Aorta (tissue), 5 donors: ENCODE results near the gene SGCA. TPM values are rescaled to one million over a fixed set of nuclear protein-coding genes. Genes with fewer than 3 reads are reported as not detected.

Experiments
- ATAC-seq: fragments of 200-7000 bp; cut with Tn5 transposase; one replicate; pipeline ENCODE4 v1.9.1; 2022; ENCODE audit warnings: moderate library complexity; ENCODE audit not compliant: low FRiP score
- DNase-seq, 2 donors: peaks; one replicate each; pipeline ENCODE4 v3.0.0-alpha.2; 2020
- H3K27ac ChIP-seq, 2 donors: one replicate each; pipeline ENCODE4 v1.5.1; 2013; ENCODE audit warnings: low read length in 2 of 2, mild to moderate bottlenecking in 2 of 2, moderate library complexity in 2 of 2, control low read depth in 1 of 2, inconsistent platforms in 1 of 2, low read depth in 1 of 2
- H3K27me3 ChIP-seq, 2 donors: one replicate each; pipeline ENCODE4 v1.6.1; 2013; ENCODE audit warnings: control low read depth in 1 of 2, low read length in 1 of 2, mild to moderate bottlenecking in 1 of 2, moderate library complexity in 1 of 2; ENCODE audit not compliant: insufficient read depth in 2 of 2, control insufficient read depth in 1 of 2
- H3K36me3 ChIP-seq, 2 donors: one replicate each; pipeline ENCODE4 v1.6.1; 2013; ENCODE audit warnings: control low read depth in 1 of 2, low read length in 1 of 2, mild to moderate bottlenecking in 1 of 2; ENCODE audit not compliant: insufficient read depth in 2 of 2, control insufficient read depth in 1 of 2
- H3K4me1 ChIP-seq, 2 donors: one replicate each; pipeline ENCODE4 v1.6.1; 2013; ENCODE audit warnings: low read length in 2 of 2, control low read depth in 1 of 2, mild to moderate bottlenecking in 1 of 2, moderate library complexity in 1 of 2; ENCODE audit not compliant: insufficient read depth in 2 of 2, control insufficient read depth in 1 of 2
- H3K4me3 ChIP-seq, 2 donors: one replicate each; pipeline ENCODE4 v1.5.1; 2013; ENCODE audit warnings: low read length in 2 of 2, control low read depth in 1 of 2, mild to moderate bottlenecking in 1 of 2
- H3K9me3 ChIP-seq: one replicate; pipeline ENCODE4 v1.6.1; 2013; ENCODE audit warnings: mild to moderate bottlenecking, low read length; ENCODE audit not compliant: control insufficient read depth
- WGBS, 2 donors: extraction: QIAGEN DNeasy Blood & Tissue Kit; methylation state at CpG; one replicate each; pipeline ENCODE4 v1.1.7; 2013; 5-methylcytosine and 5-hydroxymethylcytosine counted together
- intact Hi-C, 2 donors: fragments of 100-400 bp; cut with DNase I; formaldehyde crosslinking; loops; one replicate each; pipeline versions ENCODE4 v1.14.2 to v1.15.0; 2022
- polyA plus RNA-seq, 2 donors: library from polyadenylated mRNA; stranded (reverse); fragments of 200-250 nt; gene quantifications; one replicate each; pipeline ENCODE4 v1.2.3, GENCODE V29; 2013
- total RNA-seq, 2 donors: library from RNA; stranded (reverse); fragmentation: NEBNext Ultra II Directional; extraction: Animal tissue kit (Norgen Biotek cat#: 25700); gene quantifications; one replicate each; pipeline ENCODE4 v1.2.1, GENCODE V29; 2021
- donor health status: healthy with polysubstance abuse.
- donor health status: Bipolar disorder and iron deficiency.
- donor health status: DM: no; HTN: no; CAD: no.
- donor health status: DM: no; HTN: no; CAD: no.
- donor health status: DM: yes; HTN: yes; CAD: no.

The SGCA gene
- total and polyA plus RNA-seq, 4 donors = 86.4 to 198 (median 92.2) TPM

GRCh38 chr17:50196826-50197225, 31.0 kb downstream of the SGCA start:
- H3K9me3 ChIP-seq = no peaks in the 10 kb centered on the region
- no peaks in the 10 kb centered on the region for H3K4me1 ChIP-seq
- no peaks in the 10 kb centered on the region for H3K27me3 ChIP-seq
- intact Hi-C loops = loop anchor here in 1 of 2 donors (5.0 to 10.0 kb wide), 2 partner anchors 52 to 85 kb away; no protein-coding TSS in a partner anchor
- WGBS, 2 donors = 27 to 30% methylated on average over 6 of the region's 6 CpGs
- H3K27ac ChIP-seq = peak overlapping the region; percentile 38 to 54
- no peak overlapping the region for H3K4me3 ChIP-seq
- ATAC-seq (no peak), DNase-seq (peak; percentile 46 to 61)
- H3K36me3 ChIP-seq = peaks cover 10% of the 10 kb centered on the region in 2 donors

GRCh38 chr17:50198026-50198669, 32.3 kb downstream of the SGCA start:
- Histone ChIP-seq H3K9me3 (no peaks in the 10 kb centered on the region), H3K36me3 (peaks cover 7 to 10% of the 10 kb centered on the region in 2 donors), H3K4me1 (no peaks in the 10 kb centered on the region), H3K27ac (peak overlapping the region in 1 of 2 donors; percentile 14), H3K27me3 (no peaks in the 10 kb centered on the region), H3K4me3 (no peak overlapping the region)
- 6 to 8% methylated on average over 7 of the region's 7 CpGs for WGBS, 2 donors
- intact Hi-C loops = loop anchor here in 1 of 2 donors (1.0 to 10.0 kb wide), 3 partner anchors 29 to 86 kb away; no protein-coding TSS in a partner anchor
- DNase-seq (peak; percentile 68 to 80), ATAC-seq (no peak)

- DNase-seq (peak; percentile 54 to 76), ATAC-seq (no peak)
- Histone ChIP-seq H3K27ac (peak overlapping the region in 1 of 2 donors; percentile 85), H3K9me3 (no peaks in the 10 kb centered on the region), H3K36me3 (peaks cover 7 to 10% of the 10 kb centered on the region in 2 donors), H3K4me3 (peak overlapping the region; percentile 34 to 65), H3K4me1 (no peaks in the 10 kb centered on the region), H3K27me3 (no peaks in the 10 kb centered on the region)
- intact Hi-C loops = loop anchor here in 1 of 2 donors (5.0 to 10.0 kb wide), 2 partner anchors 55 to 87 kb away; no protein-coding TSS in a partner anchor
- 6 to 7% methylated on average over 28 to 41 of the region's 41 CpGs for WGBS, 2 donors
Measured at GRCh38 chr17:50199211-50199802, 33.5 kb downstream of the SGCA start.

- DNase-seq = peak; percentile 95 to 96
- ATAC-seq = peak; percentile 91
- intact Hi-C loops = loop anchor here (1.0 to 10.0 kb wide), 9 partner anchors 23 to 99 kb away; no protein-coding TSS in a partner anchor
- peak overlapping the region in 1 of 2 donors; percentile 85 for H3K27ac ChIP-seq
- H3K27me3 ChIP-seq = no peaks in the 10 kb centered on the region
- no peaks in the 10 kb centered on the region for H3K4me1 ChIP-seq
- H3K4me3 ChIP-seq = peak overlapping the region; percentile 56 to 65
- 0% methylated on average over 31 to 36 of the region's 36 CpGs for WGBS, 2 donors
- H3K36me3 ChIP-seq = peaks cover 7 to 10% of the 10 kb centered on the region in 2 donors
- H3K9me3 ChIP-seq = no peaks in the 10 kb centered on the region
Measured at GRCh38 chr17:50199803-50200456, 34.1 kb downstream of the SGCA start.

GRCh38 chr17:50200457-50201275, 34.9 kb downstream of the SGCA start:
- ATAC-seq = peak; percentile 91
- intact Hi-C loops = loop anchor here (1.0 to 2.0 kb wide), 7 partner anchors 22 to 98 kb away; no protein-coding TSS in a partner anchor
- DNase-seq = peak; percentile 94 to 98
- Histone ChIP-seq H3K27ac (peak overlapping the region; percentile 71 to 87), H3K4me1 (no peaks in the 10 kb centered on the region), H3K27me3 (no peaks in the 10 kb centered on the region), H3K9me3 (no peaks in the 10 kb centered on the region), H3K4me3 (peak overlapping the region; percentile 24 to 56), H3K36me3 (peaks cover 7 to 10% of the 10 kb centered on the region in 2 donors)
- 1% methylated on average over 55 of the region's 55 CpGs for WGBS, 2 donors

- no peaks in the 10 kb centered on the region for H3K27me3 ChIP-seq
- no peaks in the 10 kb centered on the region for H3K9me3 ChIP-seq
- H3K27ac ChIP-seq = peak within 1 kb of the TSS; percentile 71 to 87
- peak within 1 kb of the TSS; percentile 24 to 56 for H3K4me3 ChIP-seq
- peaks cover 5 to 6% of the 10 kb centered on the region in 2 donors for H3K36me3 ChIP-seq
- intact Hi-C loops = loop anchor here (2.0 kb wide), 3 partner anchors 21 to 97 kb away; no protein-coding TSS in a partner anchor
- peak; percentile 76 for ATAC-seq
- 1 to 2% methylated on average over 33 to 34 of the region's 34 CpGs for WGBS, 2 donors
- peak; percentile 92 for DNase-seq
- H3K4me1 ChIP-seq = no peaks in the 10 kb centered on the region
Measured at GRCh38 chr17:50201276-50201854, 35.6 kb downstream of the SGCA start, which contains the start of gene COL1A1. COL1A1 (minus strand) TSS chr17:50201631; CDS start chr17:50201513, 118 bp downstream.

- intact Hi-C loops = no loop called here
- 38 to 49% methylated on average over 14 of the region's 14 CpGs for WGBS, 2 donors
- Histone ChIP-seq H3K27me3 (no peaks in the 10 kb centered on the region), H3K4me1 (no peaks in the 10 kb centered on the region), H3K9me3 (no peaks in the 10 kb centered on the region), H3K27ac (no peak overlapping the region), H3K36me3 (no peaks in the 10 kb centered on the region), H3K4me3 (no peak overlapping the region)
- DNase-seq (peak; percentile 61 to 74), ATAC-seq (no peak)
Measured at GRCh38 chr17:50203086-50203485, 37.3 kb downstream of the SGCA start.
